Fibroblast of mammary gland (primary cell): Measurements from ENCODE around the gene CHCHD3.

Source experiments
- DNase-seq: peaks from one replicate; pipeline ENCODE4 v3.0.0-alpha.2; 2010; ENCODE audit warnings: low read depth
- H3K4me3 ChIP-seq: 2 replicates; pipeline ENCODE4 v1.5.1; 2011; ENCODE audit warnings: low read depth, mild to moderate bottlenecking, low read length, moderate library complexity; ENCODE audit not compliant: control insufficient read depth
- TF ChIP-seq, protein P1 (sequence below): conservative IDR thresholded peaks from 2 replicates; pipeline ENCODE4 v1.5.1; 2011; ENCODE audit warnings: low read depth, low read length, inconsistent platforms; ENCODE audit not compliant: control insufficient read depth, insufficient read depth

The CHCHD3 gene

GRCh38 chr7:133081599-133082389 lies at the start of gene CHCHD3:
CHCHD3 (minus strand) TSS chr7:133082090; CDS start chr7:133081937, 153 bp downstream.
- TF ChIP-seq, protein P1, sequence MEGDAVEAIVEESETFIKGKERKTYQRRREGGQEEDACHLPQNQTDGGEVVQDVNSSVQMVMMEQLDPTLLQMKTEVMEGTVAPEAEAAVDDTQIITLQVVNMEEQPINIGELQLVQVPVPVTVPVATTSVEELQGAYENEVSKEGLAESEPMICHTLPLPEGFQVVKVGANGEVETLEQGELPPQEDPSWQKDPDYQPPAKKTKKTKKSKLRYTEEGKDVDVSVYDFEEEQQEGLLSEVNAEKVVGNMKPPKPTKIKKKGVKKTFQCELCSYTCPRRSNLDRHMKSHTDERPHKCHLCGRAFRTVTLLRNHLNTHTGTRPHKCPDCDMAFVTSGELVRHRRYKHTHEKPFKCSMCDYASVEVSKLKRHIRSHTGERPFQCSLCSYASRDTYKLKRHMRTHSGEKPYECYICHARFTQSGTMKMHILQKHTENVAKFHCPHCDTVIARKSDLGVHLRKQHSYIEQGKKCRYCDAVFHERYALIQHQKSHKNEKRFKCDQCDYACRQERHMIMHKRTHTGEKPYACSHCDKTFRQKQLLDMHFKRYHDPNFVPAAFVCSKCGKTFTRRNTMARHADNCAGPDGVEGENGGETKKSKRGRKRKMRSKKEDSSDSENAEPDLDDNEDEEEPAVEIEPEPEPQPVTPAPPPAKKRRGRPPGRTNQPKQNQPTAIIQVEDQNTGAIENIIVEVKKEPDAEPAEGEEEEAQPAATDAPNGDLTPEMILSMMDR = no peak
- peak within 1 kb of the TSS; percentile 99 for H3K4me3 ChIP-seq
- peak; percentile 97 for DNase-seq

DNA sequence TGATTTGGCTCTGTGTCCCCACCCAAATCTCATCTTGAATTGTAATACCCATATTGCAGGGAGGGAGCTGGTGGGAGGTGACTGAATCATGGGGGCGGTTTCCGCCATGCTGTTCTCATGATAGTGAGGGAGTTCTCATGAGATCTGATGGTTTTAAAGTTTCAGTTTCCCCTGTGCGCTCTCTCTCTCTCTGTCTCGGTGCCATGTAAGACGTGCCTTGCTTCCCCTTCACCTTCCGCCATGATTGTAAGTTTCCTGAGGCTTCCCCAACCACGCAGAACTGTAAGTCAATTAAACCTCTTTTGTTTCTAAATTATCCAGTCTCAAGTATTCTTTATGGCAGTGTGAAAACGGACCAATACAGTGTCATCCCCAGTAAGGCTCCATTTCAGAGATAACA lies 48.3 kb upstream of the CHCHD3 start:
- no peak for DNase-seq
- TF ChIP-seq, protein P1 = no peak
- no peak overlapping the region for H3K4me3 ChIP-seq

DNA sequence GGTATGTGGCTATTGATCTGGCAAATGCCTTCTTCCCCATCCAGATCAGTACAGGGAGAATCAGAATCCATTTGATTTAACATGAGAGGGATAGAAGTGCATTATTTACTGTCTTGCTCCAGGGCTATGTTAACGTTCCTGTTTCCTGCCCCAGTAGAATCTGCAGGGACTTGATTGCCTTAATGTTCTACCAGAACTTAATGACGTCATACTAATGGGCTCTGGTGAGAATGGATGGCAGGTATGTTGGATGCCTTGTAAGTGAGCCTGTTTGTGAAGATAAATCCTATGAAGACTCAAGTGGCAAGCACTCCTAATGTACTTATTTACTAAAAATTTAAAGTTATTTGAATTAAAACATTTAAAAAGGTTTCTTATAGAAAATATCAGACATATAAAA lies 44.5 kb upstream of the CHCHD3 start:
- no peak for DNase-seq
- no peak overlapping the region for H3K4me3 ChIP-seq
- TF ChIP-seq, protein P1 = no peak

DNA sequence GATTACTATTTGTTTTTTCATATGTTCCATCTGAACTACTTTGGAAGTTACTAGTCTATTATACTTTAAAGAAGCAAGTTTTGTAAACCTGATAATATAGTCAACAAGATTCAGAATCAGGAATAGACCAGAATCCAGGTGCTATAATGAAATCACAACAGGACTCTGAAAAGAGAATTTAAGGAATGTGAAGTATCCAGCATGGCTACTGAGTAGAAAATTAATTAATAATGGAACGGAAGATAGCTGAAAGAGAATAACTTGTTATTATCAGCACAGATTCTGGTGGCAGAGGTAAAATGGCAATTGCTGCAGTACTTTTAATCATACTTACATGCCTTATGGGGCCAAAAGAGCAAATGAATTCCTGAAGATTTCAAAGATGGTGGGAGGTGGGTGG lies 43.1 kb upstream of the CHCHD3 start:
- no peak for DNase-seq
- TF ChIP-seq, protein P1 = no peak

DNA sequence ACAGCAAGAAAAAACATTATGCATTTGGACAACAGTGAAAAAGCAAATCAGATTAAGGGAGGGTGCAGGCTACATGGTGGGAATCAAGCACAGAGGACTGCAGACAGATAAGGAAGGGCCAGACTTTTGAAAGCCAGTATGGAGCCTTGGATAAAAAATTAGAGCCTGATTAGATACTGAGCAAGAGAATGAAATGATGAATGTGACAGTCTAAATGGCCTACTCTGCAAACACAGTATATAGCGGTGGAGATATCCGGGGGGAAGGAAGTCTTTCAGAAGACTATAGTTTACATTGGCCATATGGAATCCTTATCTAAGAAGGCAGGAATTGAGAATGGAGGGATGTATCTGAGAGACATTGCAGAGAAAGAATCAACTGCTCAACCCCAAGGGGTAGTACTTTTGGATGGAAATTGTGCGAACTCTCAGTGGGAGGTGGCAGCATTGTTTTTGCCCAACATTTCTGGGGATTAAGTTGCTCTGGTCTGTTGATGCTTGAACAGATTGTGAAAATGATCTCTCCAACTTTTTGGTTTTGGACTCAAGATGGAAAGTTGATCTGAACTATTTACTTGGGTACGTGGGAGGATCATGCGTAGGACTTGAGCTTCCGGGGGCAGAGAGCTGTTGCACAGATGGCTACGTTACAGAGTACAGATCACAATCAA lies 39.4 kb upstream of the CHCHD3 start:
- DNase-seq = no peak
- TF ChIP-seq, protein P1 = no peak
- no peak overlapping the region for H3K4me3 ChIP-seq

More for the DNA sequence above, 43.1 kb upstream of the CHCHD3 start:
- H3K4me3 ChIP-seq = no peak overlapping the region

DNA sequence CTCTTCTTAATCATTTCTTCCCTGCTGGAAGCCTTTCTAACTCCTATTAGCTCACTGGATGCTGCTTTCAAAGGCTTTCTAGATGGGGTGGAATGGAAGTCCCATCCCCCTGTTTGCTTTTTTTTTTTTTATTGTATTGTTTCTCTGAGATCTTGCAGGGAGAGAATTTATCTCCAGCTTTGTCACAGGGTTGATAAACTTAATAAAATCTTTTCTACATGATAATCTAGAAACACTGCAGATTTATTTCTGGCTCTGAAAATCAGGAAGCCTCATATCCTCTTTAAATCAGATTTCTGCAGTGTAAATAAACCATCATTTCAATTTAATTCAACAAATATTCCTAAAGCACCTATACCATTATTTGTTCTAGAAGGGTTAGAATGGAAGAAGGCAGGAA lies 37.2 kb upstream of the CHCHD3 start:
- TF ChIP-seq, protein P1 = no peak
- no peak for DNase-seq
- no peak overlapping the region for H3K4me3 ChIP-seq
